Endothelial cell of umbilical vein (primary cell): ENCODE measurements around the gene GABBR2.

Experiments used
- GATA2 ChIP-seq: IDR thresholded peaks from 2 replicates; pipeline ENCODE4 v1.7.0; 2011; ENCODE audit warnings: low read depth, mild to moderate bottlenecking, moderate library complexity, mixed read lengths, low read length; ENCODE audit not compliant: insufficient read length, insufficient read depth
- JUN ChIP-seq: IDR thresholded peaks from 2 replicates; pipeline ENCODE4 v1.6.1; 2011; ENCODE audit warnings: borderline replicate concordance, low read depth; ENCODE audit not compliant: insufficient read length, insufficient read depth
- POLR2A ChIP-seq: IDR thresholded peaks from 2 replicates; pipeline ENCODE4 v1.6.1; 2012; ENCODE audit warnings: low read depth, mild to moderate bottlenecking, control low read depth, low read length
- TF ChIP-seq, protein P1 (sequence below), 2 donors: IDR thresholded peaks; 1 replicate in 1 of 2; 2 replicates in 1 of 2; pipeline ENCODE4 v1.5.1; 2011; ENCODE audit warnings: low read length in 2 of 2, mild to moderate bottlenecking in 2 of 2, moderate library complexity in 2 of 2, control low read depth in 1 of 2, inconsistent platforms in 1 of 2, low read depth in 1 of 2; ENCODE audit not compliant: insufficient read depth in 1 of 2; ENCODE audit errors: extremely low read depth in 1 of 2

DNA sequence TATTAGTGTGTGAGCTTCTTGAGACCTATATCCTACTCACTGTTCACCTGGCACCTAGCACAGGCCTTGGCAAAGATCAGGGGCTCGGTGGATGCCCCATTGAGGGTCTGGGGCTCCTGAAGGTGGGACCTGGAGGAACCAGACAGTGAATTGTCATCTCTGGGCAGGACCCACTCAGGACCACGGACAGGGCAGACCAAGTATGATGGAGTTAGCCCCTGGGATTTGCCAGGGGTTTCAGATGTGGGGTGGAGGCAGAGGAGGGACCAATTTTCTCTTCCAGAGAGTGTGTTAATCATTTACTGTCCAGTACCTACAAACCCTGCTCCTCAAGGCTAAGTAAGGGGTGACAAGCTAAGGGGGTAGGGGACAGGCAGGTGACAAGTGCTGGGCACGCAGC lies 424.0 kb downstream of the GABBR2 start:
- TF ChIP-seq JUN = no peak
- TF ChIP-seq, protein P1, sequence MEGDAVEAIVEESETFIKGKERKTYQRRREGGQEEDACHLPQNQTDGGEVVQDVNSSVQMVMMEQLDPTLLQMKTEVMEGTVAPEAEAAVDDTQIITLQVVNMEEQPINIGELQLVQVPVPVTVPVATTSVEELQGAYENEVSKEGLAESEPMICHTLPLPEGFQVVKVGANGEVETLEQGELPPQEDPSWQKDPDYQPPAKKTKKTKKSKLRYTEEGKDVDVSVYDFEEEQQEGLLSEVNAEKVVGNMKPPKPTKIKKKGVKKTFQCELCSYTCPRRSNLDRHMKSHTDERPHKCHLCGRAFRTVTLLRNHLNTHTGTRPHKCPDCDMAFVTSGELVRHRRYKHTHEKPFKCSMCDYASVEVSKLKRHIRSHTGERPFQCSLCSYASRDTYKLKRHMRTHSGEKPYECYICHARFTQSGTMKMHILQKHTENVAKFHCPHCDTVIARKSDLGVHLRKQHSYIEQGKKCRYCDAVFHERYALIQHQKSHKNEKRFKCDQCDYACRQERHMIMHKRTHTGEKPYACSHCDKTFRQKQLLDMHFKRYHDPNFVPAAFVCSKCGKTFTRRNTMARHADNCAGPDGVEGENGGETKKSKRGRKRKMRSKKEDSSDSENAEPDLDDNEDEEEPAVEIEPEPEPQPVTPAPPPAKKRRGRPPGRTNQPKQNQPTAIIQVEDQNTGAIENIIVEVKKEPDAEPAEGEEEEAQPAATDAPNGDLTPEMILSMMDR (IDR thresholded peaks at IDR 0.05; ENCODE audit: extremely low read depth in 1 of 2, insufficient read depth in 1 of 2, low read depth in 1 of 2, low read length in 2 of 2) = no peak
- no peak for TF ChIP-seq POLR2A
- TF ChIP-seq GATA2 = no peak
